Breast epithelium (tissue), 3 donors: ENCODE results near the gene TIMP1.

Source experiments
- CTCF ChIP-seq, 3 donors: fragments of 450-650 bp; IDR thresholded peaks; one replicate each; pipeline ENCODE4 v1.5.1; 2016 to 2017; ENCODE audit warnings: antibody characterized with exemption in 3 of 3, mild to moderate bottlenecking in 3 of 3, moderate library complexity in 3 of 3
- POLR2A ChIP-seq: fragments of 450-650 bp; IDR thresholded peaks from one replicate; pipeline ENCODE4 v1.6.1; 2016; ENCODE audit warnings: antibody characterized with exemption, mild to moderate bottlenecking, moderate library complexity
- POLR2AphosphoS5 ChIP-seq, 3 donors: sonication (generic); formaldehyde crosslinking; IDR thresholded peaks; one replicate each; pipeline ENCODE4 v1.6.1; 2017; ENCODE audit warnings: antibody characterized with exemption in 3 of 3

DNA sequence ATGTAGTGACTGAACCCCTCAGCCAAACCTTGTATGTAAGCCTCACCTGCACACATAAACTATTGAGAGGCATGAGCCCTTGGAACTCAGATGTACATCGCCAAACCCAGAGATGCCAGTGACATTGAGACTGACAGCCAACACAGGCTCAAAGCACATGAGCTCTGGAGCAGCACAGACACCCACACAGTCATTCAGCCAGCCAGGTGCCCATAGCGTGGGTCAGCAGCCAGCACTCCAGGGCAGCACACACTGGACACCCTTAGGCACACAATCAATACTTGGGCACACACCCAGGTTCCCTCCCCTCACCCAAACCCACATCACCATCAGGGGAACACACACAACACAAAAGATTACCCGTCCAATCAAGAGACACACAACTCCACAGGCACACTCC, 4.3 kb upstream of the TIMP1 start:
- TF ChIP-seq CTCF (IDR thresholded peaks at IDR 0.05) (no peak), POLR2A (no peak), POLR2AphosphoS5 (IDR thresholded peaks at IDR 0.05) (no peak)
